IMR-90 (cell line): Measurements from ENCODE around the gene MDH1. TPM values are rescaled to one million over a fixed set of nuclear protein-coding genes. Genes with fewer than 3 reads are reported as not detected.
A peak's percentile ranks its signal among the peaks of the same experiment; 100 is the strongest.

Experiments
- ATAC-seq: fragments of 200-7000 bp; cut with Tn5 transposase; 2 replicates; pipeline ENCODE4 v1.9.1; 2020; ENCODE audit warnings: low read depth, mild to moderate bottlenecking, moderate library complexity
- BruUV-seq: library from RNA; stranded (reverse); fragments of 400-500 nt; replicated peaks from 2 replicates; lab custom pipeline; 2021; lab: Mats Ljungman, UMichigan
- CTCF ChIA-PET: fragments of 300-600 bp; formaldehyde crosslinking; extraction: SDS; loops from one replicate; lab custom pipeline; 2021; ENCODE audit warnings: antibody characterized with exemption; lab: Yijun Ruan, JAX
- POLR2A ChIA-PET: fragments of 300-600 bp; sonication (Branson Sonifier 250); formaldehyde crosslinking; loops from one replicate; lab custom pipeline; 2022; ENCODE audit warnings: antibody characterized with exemption; ENCODE audit not compliant: unreplicated experiment; lab: Charles Lee
- DNase-seq: peaks from one replicate; pipeline ENCODE4 v3.0.0; 2013
- H2AFZ ChIP-seq: replicated peaks from 2 replicates; pipeline ENCODE3; 2013; ENCODE audit warnings: low read length, mild to moderate bottlenecking; ENCODE audit not compliant: poor library complexity
- H2AK5ac ChIP-seq: 2 replicates; pipeline ENCODE4 v1.6.1; 2013; ENCODE audit warnings: low read depth, low read length, inconsistent platforms
- H2AK9ac ChIP-seq: replicated peaks from 2 replicates; pipeline ENCODE3; 2013; ENCODE audit warnings: mild to moderate bottlenecking, low read depth, low read length, moderate library complexity; ENCODE audit not compliant: poor library complexity
- H2BK120ac ChIP-seq: 2 replicates; pipeline ENCODE4 v1.6.1; 2013; ENCODE audit warnings: low read depth, low read length, inconsistent platforms
- H2BK15ac ChIP-seq: 3 replicates; pipeline ENCODE4 v1.6.1; 2013; ENCODE audit warnings: low read depth, low read length, inconsistent platforms
- H2BK20ac ChIP-seq: 2 replicates; pipeline ENCODE4 v1.6.1; 2013; ENCODE audit warnings: low read depth, mild to moderate bottlenecking, inconsistent platforms, low read length, moderate library complexity
- H2BK5ac ChIP-seq: 2 replicates; pipeline ENCODE4 v1.6.1; 2013; ENCODE audit warnings: mild to moderate bottlenecking, low read depth, low read length, inconsistent platforms; ENCODE audit not compliant: poor library complexity, severe bottlenecking
- H3K14ac ChIP-seq: replicated peaks from 2 replicates; pipeline ENCODE4 v1.6.1; 2013; ENCODE audit warnings: low read depth, low read length, inconsistent platforms
- H3K18ac ChIP-seq: 2 replicates; pipeline ENCODE4 v1.6.1; 2013; ENCODE audit warnings: low read depth, low read length, control low read depth
- H3K23ac ChIP-seq: 2 replicates; pipeline ENCODE4 v1.6.1; 2013; ENCODE audit warnings: low read depth, low read length, inconsistent platforms
- H3K27ac ChIP-seq: 2 replicates; pipeline ENCODE4 v1.5.1; 2013; ENCODE audit warnings: mild to moderate bottlenecking, control low read depth, low read length; ENCODE audit not compliant: insufficient read depth
- H3K27me3 ChIP-seq: 2 replicates; pipeline ENCODE4 v1.6.1; 2013; ENCODE audit warnings: low read length; ENCODE audit not compliant: control insufficient read depth, insufficient read depth
- H3K36me3 ChIP-seq: 2 replicates; pipeline ENCODE4 v1.6.1; 2013; ENCODE audit warnings: low read length, mixed read lengths; ENCODE audit not compliant: control insufficient read depth, insufficient read depth
- H3K4ac ChIP-seq: 2 replicates; pipeline ENCODE4 v1.6.1; 2013; ENCODE audit warnings: low read depth, low read length, inconsistent platforms
- H3K4me1 ChIP-seq: 2 replicates; pipeline ENCODE4 v1.6.1; 2013; ENCODE audit warnings: low read length, mixed read lengths; ENCODE audit not compliant: control insufficient read depth, insufficient read depth
- H3K4me2 ChIP-seq: 2 replicates; pipeline ENCODE4 v1.6.1; 2013; ENCODE audit warnings: low read depth, mild to moderate bottlenecking, control low read depth, low read length, moderate library complexity
- H3K4me3 ChIP-seq: 2 replicates; pipeline ENCODE4 v1.5.1; 2013; ENCODE audit warnings: low read depth, mild to moderate bottlenecking, control low read depth, low read length, moderate library complexity; ENCODE audit not compliant: insufficient read depth
- H3K56ac ChIP-seq: 2 replicates; pipeline ENCODE4 v1.6.1; 2013; ENCODE audit warnings: low read length, inconsistent platforms; ENCODE audit not compliant: insufficient read depth; ENCODE audit errors: extremely low read depth
- H3K79me1 ChIP-seq, 2 experiments: 2 replicates each; pipeline ENCODE4 v1.6.1; 2013; ENCODE audit warnings: low read length in 2 of 2, inconsistent platforms in 1 of 2, low read depth in 1 of 2
- H3K9ac ChIP-seq: 2 replicates; pipeline ENCODE4 v1.6.1; 2013; ENCODE audit warnings: low read depth, low read length, control low read depth
- H3K9me1 ChIP-seq: 2 replicates; pipeline ENCODE4 v1.6.1; 2013; ENCODE audit warnings: low read length, inconsistent platforms; ENCODE audit not compliant: insufficient read depth
- H3K9me3 ChIP-seq: 2 replicates; pipeline ENCODE4 v1.6.1; 2013; ENCODE audit warnings: low read length; ENCODE audit not compliant: control insufficient read depth, insufficient read depth
- H4K20me1 ChIP-seq: 2 replicates; pipeline ENCODE4 v1.6.1; 2013; ENCODE audit warnings: low read length, inconsistent platforms; ENCODE audit not compliant: insufficient read depth
- H4K5ac ChIP-seq: 2 replicates; pipeline ENCODE4 v1.6.1; 2013; ENCODE audit warnings: mild to moderate bottlenecking, low read depth, low read length, control low read depth
- H4K8ac ChIP-seq, 2 experiments: 2 replicates each; pipeline ENCODE4 v1.6.1; 2013; ENCODE audit warnings: low read depth in 2 of 2, low read length in 2 of 2, control low read depth in 1 of 2, inconsistent platforms in 1 of 2
- H4K91ac ChIP-seq: 2 replicates; pipeline ENCODE4 v1.6.1; 2013; ENCODE audit warnings: low read depth, low read length, inconsistent platforms; ENCODE audit not compliant: insufficient read depth
- CEBPB ChIP-seq: IDR thresholded peaks from 2 replicates; pipeline ENCODE4 v1.6.1; 2012; ENCODE audit warnings: low read depth, low read length, improper control_type of control experiment
- CHD1 ChIP-seq: IDR thresholded peaks from 2 replicates; pipeline ENCODE4 v1.6.1; 2012; ENCODE audit warnings: low read depth, low read length, improper control_type of control experiment
- CTCF ChIP-seq: conservative IDR thresholded peaks from 2 replicates; pipeline ENCODE4 v1.5.1; 2012; ENCODE audit warnings: mild to moderate bottlenecking, low read depth, low read length, improper control_type of control experiment
- ELK1 ChIP-seq: fragments of 150-350 bp; IDR thresholded peaks from 2 replicates; pipeline ENCODE4 v1.6.1; 2016; ENCODE audit warnings: low read depth, mild to moderate bottlenecking, low read length, moderate library complexity, borderline replicate concordance
- FOS ChIP-seq: fragments of 150-350 bp; IDR thresholded peaks from 2 replicates; pipeline ENCODE4 v1.6.1; 2016; ENCODE audit warnings: low read depth, low read length
- MAFK ChIP-seq: IDR thresholded peaks from 2 replicates; pipeline ENCODE4 v1.6.1; 2012; ENCODE audit warnings: low read depth, low read length, improper control_type of control experiment
- MXI1 ChIP-seq: IDR thresholded peaks from 2 replicates; pipeline ENCODE4 v1.6.1; 2012; ENCODE audit warnings: low read depth, mild to moderate bottlenecking, low read length, moderate library complexity, borderline replicate concordance
- POLR2A ChIP-seq: IDR thresholded peaks from 2 replicates; pipeline ENCODE4 v1.6.1; 2012; ENCODE audit warnings: mild to moderate bottlenecking, low read depth, low read length
- RAD21 ChIP-seq: IDR thresholded peaks from 2 replicates; pipeline ENCODE4 v1.6.1; 2012; ENCODE audit warnings: low read length, improper control_type of control experiment
- RFX5 ChIP-seq: IDR thresholded peaks from 2 replicates; pipeline ENCODE4 v1.8.0; 2012; ENCODE audit warnings: low read depth, mild to moderate bottlenecking, low read length, moderate library complexity
- SMC3 ChIP-seq: fragments of 150-350 bp; IDR thresholded peaks from 2 replicates; pipeline ENCODE4 v1.6.1; 2016; ENCODE audit warnings: low read depth, mild to moderate bottlenecking, antibody characterized with exemption, low read length, moderate library complexity
- USF2 ChIP-seq: fragments of 150-350 bp; IDR thresholded peaks from 2 replicates; pipeline ENCODE4 v1.6.1; 2017; ENCODE audit warnings: mild to moderate bottlenecking, antibody characterized with exemption, low read length, low read depth
- WGBS, 2 experiments: methylation state at CpG; one replicate each; pipeline versions ENCODE4 v1.1.5 to v1.1.7; 2013; ENCODE audit warnings: missing lambda C conversion rate in 2 of 2; ENCODE audit not compliant: insufficient read length in 1 of 2; ENCODE audit errors: extremely low coverage in 2 of 2; 5-methylcytosine and 5-hydroxymethylcytosine counted together
- dilution Hi-C: fragments of 300-500 bp; cut with HindIII; formaldehyde crosslinking; loops from one replicate; pipeline ENCODE4 v1.14.3; 2018; ENCODE audit warnings: low sequenced_read_pairs; ENCODE audit not compliant: unreplicated experiment
- in situ Hi-C: fragments of 300-500 bp; cut with MboI; formaldehyde crosslinking; loops from 3 replicates; pipeline ENCODE4 v1.14.3; 2019; ENCODE audit warnings: low sequenced_read_pairs, inconsistent platforms, mixed read lengths
- intact Hi-C: fragments of 100-400 bp; cut with micrococcal nuclease; formaldehyde crosslinking; loops from 2 replicates; pipeline ENCODE4 v1.10.0; 2022
- polyA plus RNA-seq, 3 experiments: library from polyadenylated mRNA; depleted of rRNA; stranded (reverse); fragments of >200 nt; gene quantifications; 2 replicates each; pipeline ENCODE4 v1.2.3, GENCODE V29; 2012; ENCODE audit warnings: low replicate concordance in 1 of 3
- total RNA-seq: library from RNA; depleted of rRNA; stranded (reverse); fragments of >200 nt; gene quantifications from 2 replicates; pipeline ENCODE4 v1.2.3, GENCODE V29; 2012

The MDH1 gene
- total and polyA plus RNA-seq, 2 of the 4 experiments (the other 2 are of a cell fraction), result 195 to 248 TPM

DNA sequence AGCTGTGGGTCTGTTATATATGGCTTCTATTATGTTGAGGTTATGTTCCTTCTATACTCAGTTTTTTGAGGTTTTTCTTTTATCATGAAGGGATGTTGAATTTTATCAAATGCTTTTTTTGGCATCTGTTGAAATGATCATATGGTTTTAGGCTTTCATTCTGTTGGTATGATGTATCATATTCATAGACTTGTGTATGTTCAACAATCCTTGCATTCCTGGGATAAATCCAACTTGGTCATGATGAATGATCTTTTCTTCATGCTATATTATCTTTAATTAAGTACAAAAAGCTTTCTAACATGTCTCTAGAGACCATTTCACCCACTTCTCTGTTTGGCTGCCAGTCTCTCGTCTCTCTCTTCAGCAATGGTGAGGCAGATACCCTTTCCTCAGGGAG is 54.2 kb downstream of the MDH1 start:
- H3K4me3 ChIP-seq, result no peak overlapping the region
- H3K4ac ChIP-seq, result no peak overlapping the region
- no peaks in the 10 kb centered on the region for H3K9me3 ChIP-seq
- no peak overlapping the region for H3K9ac ChIP-seq
- H3K4me2 ChIP-seq, result no peak overlapping the region
- H3K56ac ChIP-seq, result no peak overlapping the region
- H3K18ac ChIP-seq, result no peak overlapping the region
- no peaks in the 10 kb centered on the region for H3K79me1 ChIP-seq
- DNase-seq (peak; percentile 23), ATAC-seq (no peak)
- H3K27ac ChIP-seq, result no peak overlapping the region
- no peaks in the 10 kb centered on the region for H3K27me3 ChIP-seq
- H4K91ac ChIP-seq, result no peak overlapping the region
- no peaks in the 10 kb centered on the region for H3K4me1 ChIP-seq
- in situ Hi-C loops (no loop called here), dilution Hi-C loops (no loop called here), intact Hi-C loops (no loop called here)
- no peak for TF ChIP-seq CEBPB
- no peak for TF ChIP-seq SMC3
- TF ChIP-seq MAFK, result no peak
- no peak for TF ChIP-seq USF2
- no peak for TF ChIP-seq FOS
- TF ChIP-seq RAD21, result no peak
- no peak for TF ChIP-seq CHD1
- TF ChIP-seq CTCF, result no peak
- TF ChIP-seq POLR2A, result no peak
- TF ChIP-seq ELK1, result no peak
- TF ChIP-seq MXI1, result no peak
- no peak for TF ChIP-seq RFX5
- H2AFZ ChIP-seq, result no peak overlapping the region
- H2AK5ac ChIP-seq, result no peak overlapping the region
- no peak overlapping the region for H3K23ac ChIP-seq
- CTCF ChIA-PET, result no interaction called here
- H2AK9ac ChIP-seq, result no peak overlapping the region
- H3K36me3 ChIP-seq, result no peaks in the 10 kb centered on the region
- no peak overlapping the region for H2BK15ac ChIP-seq
- no peak overlapping the region for H4K5ac ChIP-seq
- H2BK20ac ChIP-seq, result no peak overlapping the region
- H3K9me1 ChIP-seq, result no peaks in the 10 kb centered on the region
- POLR2A ChIA-PET, result no interaction called here
- no TSS peak for BruUV-seq
- H2BK120ac ChIP-seq, result no peak overlapping the region
- no CpG with 5 or more reads among the region's 1 CpG for WGBS, 2 experiments
- no peak overlapping the region for H3K14ac ChIP-seq
- H4K20me1 ChIP-seq, result no peaks in the 10 kb centered on the region
- no peak overlapping the region for H4K8ac ChIP-seq
- no peak overlapping the region for H2BK5ac ChIP-seq
